GM23338 (cell line): ENCODE results near the gene G3BP1. TPM values are rescaled to one million over a fixed set of nuclear protein-coding genes. Genes with fewer than 3 reads are reported as not detected.
A peak's percentile ranks its signal among the peaks of the same experiment; 100 is the strongest.

Source experiments
- ATAC-seq: fragments of 200-7000 bp; cut with Tn5 transposase; 3 replicates; pipeline ENCODE4 v1.9.1; 2020
- DNase-seq: peaks from one replicate; pipeline ENCODE4 v3.0.0-alpha.2; 2015; ENCODE audit warnings: low spot score
- H2AFZ ChIP-seq: fragments of 200-600 bp; sonication (generic); 2 replicates; pipeline ENCODE4 v1.8.0; 2016; ENCODE audit warnings: antibody characterized with exemption, mild to moderate bottlenecking, moderate library complexity
- H3F3A ChIP-seq: fragments of 200-600 bp; sonication (generic); replicated peaks from 2 replicates; pipeline ENCODE4 v1.8.0; 2017; ENCODE audit warnings: antibody characterized with exemption, mixed run types, low read depth
- H3K27ac ChIP-seq: fragments of 200-600 bp; sonication (generic); 2 replicates; pipeline ENCODE4 v1.6.1; 2016; ENCODE audit warnings: low read depth
- H3K27me3 ChIP-seq: fragments of 200-600 bp; sonication (generic); 2 replicates; pipeline ENCODE4 v1.8.0; 2016; ENCODE audit warnings: mild to moderate bottlenecking, mixed run types, moderate library complexity; ENCODE audit not compliant: insufficient read depth
- H3K36me3 ChIP-seq: fragments of 200-600 bp; sonication (generic); 2 replicates; pipeline ENCODE4 v1.8.0; 2016; ENCODE audit warnings: mild to moderate bottlenecking; ENCODE audit not compliant: insufficient read depth
- H3K4me1 ChIP-seq: fragments of 200-600 bp; sonication (generic); 2 replicates; pipeline ENCODE4 v1.8.0; 2016; ENCODE audit warnings: mild to moderate bottlenecking, moderate library complexity; ENCODE audit not compliant: insufficient read depth
- H3K4me2 ChIP-seq: fragments of 200-600 bp; sonication (generic); 2 replicates; pipeline ENCODE4 v1.7.1; 2017; ENCODE audit warnings: mixed run types
- H3K4me3 ChIP-seq: fragments of 200-600 bp; sonication (generic); 2 replicates; pipeline ENCODE4 v1.6.1; 2016; ENCODE audit warnings: mixed run types
- H3K79me2 ChIP-seq: fragments of 200-600 bp; sonication (generic); replicated peaks from 2 replicates; pipeline ENCODE4 v1.8.0; 2017; ENCODE audit warnings: mild to moderate bottlenecking; ENCODE audit not compliant: insufficient read depth
- H3K9me2 ChIP-seq: fragments of 200-600 bp; sonication (generic); 2 replicates; pipeline ENCODE4 v1.8.0; 2017; ENCODE audit not compliant: insufficient read depth
- H4K20me1 ChIP-seq: fragments of 200-600 bp; sonication (generic); replicated peaks from 2 replicates; pipeline ENCODE4 v1.8.0; 2017; ENCODE audit warnings: mild to moderate bottlenecking; ENCODE audit not compliant: insufficient read depth
- H3K27ac Mint-ChIP-seq: 2 replicates; pipeline ENCODE4 v1.8.0; 2020; ENCODE audit warnings: inconsistent platforms, mild to moderate bottlenecking, moderate library complexity, mixed read lengths
- H3K27me3 Mint-ChIP-seq: 3 replicates; pipeline ENCODE4 v1.8.0; 2022; ENCODE audit warnings: low read depth, mild to moderate bottlenecking, moderate library complexity, mixed read lengths, inconsistent platforms; ENCODE audit not compliant: insufficient read depth, poor library complexity
- H3K36me3 Mint-ChIP-seq: 3 replicates; pipeline ENCODE4 v1.8.0; 2021; ENCODE audit warnings: low read depth, mild to moderate bottlenecking, inconsistent platforms, moderate library complexity, mixed read lengths
- H3K4me1 Mint-ChIP-seq: 3 replicates; pipeline ENCODE4 v1.8.0; 2020; ENCODE audit warnings: mild to moderate bottlenecking, inconsistent platforms, mixed read lengths
- H3K4me3 Mint-ChIP-seq: 3 replicates; pipeline ENCODE4 v1.8.0; 2021; ENCODE audit warnings: moderate library complexity, mild to moderate bottlenecking, inconsistent platforms, mixed read lengths
- H3K9me3 Mint-ChIP-seq: 3 replicates; pipeline ENCODE4 v1.8.0; 2020; ENCODE audit warnings: moderate library complexity, mild to moderate bottlenecking, inconsistent platforms, mixed read lengths
- CREB1 ChIP-seq: fragments of 250-450 bp; sonication (Bioruptor Pico); IDR thresholded peaks from 2 replicates; pipeline ENCODE4 v1.5.0; 2020; ENCODE audit warnings: low read depth, mild to moderate bottlenecking, moderate library complexity
- CTCF ChIP-seq, 2 experiments: fragments of 200-600 bp in 1 of 2; sonication (generic) in 1 of 2; conservative IDR thresholded peaks; 2 replicates each; pipeline versions ENCODE4 v1.5.1 to v1.6.1; 2016 to 2017; ENCODE audit warnings: antibody characterized with exemption in 2 of 2, low read depth in 2 of 2, mild to moderate bottlenecking in 2 of 2, moderate library complexity in 1 of 2
- EZH2 ChIP-seq: fragments of 200-600 bp; sonication (generic); IDR thresholded peaks from one replicate; pipeline ENCODE4 v1.8.0; 2017; ENCODE audit warnings: antibody characterized with exemption, mild to moderate bottlenecking, low read depth; ENCODE audit not compliant: unreplicated experiment
- EZH2phosphoT487 ChIP-seq: fragments of 200-600 bp; sonication (generic); IDR thresholded peaks from one replicate; pipeline ENCODE4 v1.8.1; 2018; ENCODE audit warnings: antibody characterized with exemption; ENCODE audit not compliant: unreplicated experiment
- JUNB ChIP-seq: IDR thresholded peaks from one replicate; pipeline ENCODE4 v1.6.1; 2016; ENCODE audit warnings: antibody characterized with exemption; ENCODE audit not compliant: unreplicated experiment
- NANOG ChIP-seq: IDR thresholded peaks from 2 replicates; pipeline ENCODE4 v1.6.1; 2016; ENCODE audit warnings: antibody characterized with exemption, borderline replicate concordance
- POLR2AphosphoS5 ChIP-seq: IDR thresholded peaks from 2 replicates; pipeline ENCODE4 v1.6.1; 2016; ENCODE audit warnings: antibody characterized with exemption, low read depth
- STAT1 ChIP-seq: IDR thresholded peaks from one replicate; pipeline ENCODE4 v1.6.1; 2016; ENCODE audit warnings: antibody characterized with exemption; ENCODE audit not compliant: unreplicated experiment
- ZNF114 ChIP-seq: fragments of 250-450 bp; sonication (Bioruptor Pico); IDR thresholded peaks from 2 replicates; pipeline ENCODE4 v1.5.0; 2020; ENCODE audit warnings: mild to moderate bottlenecking, moderate library complexity
- ZNF331 ChIP-seq: fragments of 250-450 bp; sonication (Bioruptor Pico); IDR thresholded peaks from 2 replicates; pipeline ENCODE4 v1.5.0; 2020; ENCODE audit warnings: low read depth, mild to moderate bottlenecking, moderate library complexity
- polyA plus RNA-seq: library from polyadenylated mRNA; unstranded; fragments of >200 nt; fragmentation: Nextera tagmentation; extraction: Ambion mirVana; gene quantifications from 2 replicates; pipeline ENCODE4 v1.2.1, GENCODE V29; 2016
- total RNA-seq: library from RNA; depleted of rRNA; stranded (reverse); fragments of >200 nt; shearing (Covaris generic); gene quantifications from 2 replicates; pipeline ENCODE4 v1.2.3, GENCODE V29; 2014
- TF ChIP-seq, protein P1 (sequence below): IDR thresholded peaks from 2 replicates; pipeline ENCODE4 v1.6.1; 2016; ENCODE audit warnings: antibody characterized with exemption
- TF ChIP-seq, protein P2 (sequence below): fragments of 250-450 bp; sonication (Bioruptor Pico); IDR thresholded peaks from 2 replicates; pipeline ENCODE4 v1.5.0; 2020; ENCODE audit warnings: mild to moderate bottlenecking, moderate library complexity

The G3BP1 gene
- total and polyA plus RNA-seq, 2 experiments from 2014 or later = 183 to 323 TPM

GRCh38 chr5:151722546-151722945 lies 49.2 kb upstream of the G3BP1 start:
- H3K4me3 Mint-ChIP-seq = no peak overlapping the region
- Histone ChIP-seq H3K27me3 (no peaks in the 10 kb centered on the region), H3F3A (no peaks in the 10 kb centered on the region), H2AFZ (no peak overlapping the region), H4K20me1 (no peaks in the 10 kb centered on the region), H3K27ac (no peak overlapping the region), H3K4me1 (peaks cover 14% of the 10 kb centered on the region), H3K4me3 (no peak overlapping the region), H3K79me2 (no peaks in the 10 kb centered on the region), H3K4me2 (no peak overlapping the region), H3K36me3 (no peaks in the 10 kb centered on the region), H3K9me2 (no peaks in the 10 kb centered on the region)
- ATAC-seq (no peak), DNase-seq (no peak)
- no peak for TF ChIP-seq POLR2AphosphoS5
- TF ChIP-seq, protein P1, sequence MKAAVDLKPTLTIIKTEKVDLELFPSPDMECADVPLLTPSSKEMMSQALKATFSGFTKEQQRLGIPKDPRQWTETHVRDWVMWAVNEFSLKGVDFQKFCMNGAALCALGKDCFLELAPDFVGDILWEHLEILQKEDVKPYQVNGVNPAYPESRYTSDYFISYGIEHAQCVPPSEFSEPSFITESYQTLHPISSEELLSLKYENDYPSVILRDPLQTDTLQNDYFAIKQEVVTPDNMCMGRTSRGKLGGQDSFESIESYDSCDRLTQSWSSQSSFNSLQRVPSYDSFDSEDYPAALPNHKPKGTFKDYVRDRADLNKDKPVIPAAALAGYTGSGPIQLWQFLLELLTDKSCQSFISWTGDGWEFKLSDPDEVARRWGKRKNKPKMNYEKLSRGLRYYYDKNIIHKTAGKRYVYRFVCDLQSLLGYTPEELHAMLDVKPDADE = no peak
- no peak for TF ChIP-seq CREB1 (CRISPR knock-in tag)
- peaks cover under 1% of the 10 kb centered on the region; the same call in 2 of the 3 replicates for H3K36me3 Mint-ChIP-seq
- H3K27me3 Mint-ChIP-seq = no peaks in the 10 kb centered on the region
- peaks cover 11% of the 10 kb centered on the region for H3K4me1 Mint-ChIP-seq
- no peak overlapping the region for H3K27ac Mint-ChIP-seq
- peaks cover 7% of the 10 kb centered on the region; the same call in 2 of the 3 replicates for H3K9me3 Mint-ChIP-seq

DNA sequence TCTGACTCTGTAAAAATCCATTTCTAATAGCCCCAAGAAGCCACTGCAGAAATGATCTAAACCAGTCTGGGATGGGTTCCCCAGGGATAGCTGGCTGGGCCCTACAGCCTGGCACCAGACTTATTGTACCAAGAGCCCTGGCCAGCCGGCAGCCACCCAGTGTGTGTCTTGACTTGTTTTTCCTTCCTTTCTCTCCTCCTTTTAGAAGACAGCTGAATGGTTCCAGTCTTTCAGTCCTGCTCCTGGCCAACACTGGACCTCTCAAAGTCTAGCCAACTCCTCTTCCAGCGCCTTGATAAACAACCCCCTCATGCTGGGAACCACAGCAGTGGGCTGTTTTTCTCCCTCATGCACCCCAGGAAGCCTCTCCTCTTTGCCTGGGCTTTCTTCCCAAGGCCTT lies 47.4 kb upstream of the G3BP1 start:
- H3K27ac Mint-ChIP-seq = no peak overlapping the region
- DNase-seq (no peak), ATAC-seq (no peak)
- no peak overlapping the region for H3K27ac ChIP-seq
- no peaks in the 10 kb centered on the region for H3K79me2 ChIP-seq
- H3K4me3 Mint-ChIP-seq = no peak overlapping the region
- H3K27me3 ChIP-seq = no peaks in the 10 kb centered on the region
- H4K20me1 ChIP-seq = no peaks in the 10 kb centered on the region
- H3K4me1 Mint-ChIP-seq = peaks cover 11% of the 10 kb centered on the region
- peaks cover 15% of the 10 kb centered on the region for H3K36me3 Mint-ChIP-seq
- no peak overlapping the region for H3K4me3 ChIP-seq
- peak overlapping the region; percentile 18; the same call in 1 of the 2 replicates for H2AFZ ChIP-seq
- peaks cover 14% of the 10 kb centered on the region for H3K4me1 ChIP-seq
- H3K4me2 ChIP-seq = no peak overlapping the region
- H3K36me3 ChIP-seq = no peaks in the 10 kb centered on the region
- H3K9me2 ChIP-seq = no peaks in the 10 kb centered on the region
- H3K9me3 Mint-ChIP-seq = peaks cover 22% of the 10 kb centered on the region
- peaks cover 4% of the 10 kb centered on the region; the same call in 1 of the 2 replicates for H3F3A ChIP-seq
- peaks cover 6% of the 10 kb centered on the region for H3K27me3 Mint-ChIP-seq
- TF ChIP-seq NANOG (no peak), ZNF331 (no peak), EZH2 (no peak), JUNB (no peak), STAT1 (no peak), EZH2phosphoT487 (no peak), CTCF (conservative IDR thresholded peaks at IDR 0.05; ENCODE audit: low read depth in 2 of 2) (no peak), ZNF114 (CRISPR knock-in tag) (no peak), POLR2AphosphoS5 (no peak)
- TF ChIP-seq, protein P2, sequence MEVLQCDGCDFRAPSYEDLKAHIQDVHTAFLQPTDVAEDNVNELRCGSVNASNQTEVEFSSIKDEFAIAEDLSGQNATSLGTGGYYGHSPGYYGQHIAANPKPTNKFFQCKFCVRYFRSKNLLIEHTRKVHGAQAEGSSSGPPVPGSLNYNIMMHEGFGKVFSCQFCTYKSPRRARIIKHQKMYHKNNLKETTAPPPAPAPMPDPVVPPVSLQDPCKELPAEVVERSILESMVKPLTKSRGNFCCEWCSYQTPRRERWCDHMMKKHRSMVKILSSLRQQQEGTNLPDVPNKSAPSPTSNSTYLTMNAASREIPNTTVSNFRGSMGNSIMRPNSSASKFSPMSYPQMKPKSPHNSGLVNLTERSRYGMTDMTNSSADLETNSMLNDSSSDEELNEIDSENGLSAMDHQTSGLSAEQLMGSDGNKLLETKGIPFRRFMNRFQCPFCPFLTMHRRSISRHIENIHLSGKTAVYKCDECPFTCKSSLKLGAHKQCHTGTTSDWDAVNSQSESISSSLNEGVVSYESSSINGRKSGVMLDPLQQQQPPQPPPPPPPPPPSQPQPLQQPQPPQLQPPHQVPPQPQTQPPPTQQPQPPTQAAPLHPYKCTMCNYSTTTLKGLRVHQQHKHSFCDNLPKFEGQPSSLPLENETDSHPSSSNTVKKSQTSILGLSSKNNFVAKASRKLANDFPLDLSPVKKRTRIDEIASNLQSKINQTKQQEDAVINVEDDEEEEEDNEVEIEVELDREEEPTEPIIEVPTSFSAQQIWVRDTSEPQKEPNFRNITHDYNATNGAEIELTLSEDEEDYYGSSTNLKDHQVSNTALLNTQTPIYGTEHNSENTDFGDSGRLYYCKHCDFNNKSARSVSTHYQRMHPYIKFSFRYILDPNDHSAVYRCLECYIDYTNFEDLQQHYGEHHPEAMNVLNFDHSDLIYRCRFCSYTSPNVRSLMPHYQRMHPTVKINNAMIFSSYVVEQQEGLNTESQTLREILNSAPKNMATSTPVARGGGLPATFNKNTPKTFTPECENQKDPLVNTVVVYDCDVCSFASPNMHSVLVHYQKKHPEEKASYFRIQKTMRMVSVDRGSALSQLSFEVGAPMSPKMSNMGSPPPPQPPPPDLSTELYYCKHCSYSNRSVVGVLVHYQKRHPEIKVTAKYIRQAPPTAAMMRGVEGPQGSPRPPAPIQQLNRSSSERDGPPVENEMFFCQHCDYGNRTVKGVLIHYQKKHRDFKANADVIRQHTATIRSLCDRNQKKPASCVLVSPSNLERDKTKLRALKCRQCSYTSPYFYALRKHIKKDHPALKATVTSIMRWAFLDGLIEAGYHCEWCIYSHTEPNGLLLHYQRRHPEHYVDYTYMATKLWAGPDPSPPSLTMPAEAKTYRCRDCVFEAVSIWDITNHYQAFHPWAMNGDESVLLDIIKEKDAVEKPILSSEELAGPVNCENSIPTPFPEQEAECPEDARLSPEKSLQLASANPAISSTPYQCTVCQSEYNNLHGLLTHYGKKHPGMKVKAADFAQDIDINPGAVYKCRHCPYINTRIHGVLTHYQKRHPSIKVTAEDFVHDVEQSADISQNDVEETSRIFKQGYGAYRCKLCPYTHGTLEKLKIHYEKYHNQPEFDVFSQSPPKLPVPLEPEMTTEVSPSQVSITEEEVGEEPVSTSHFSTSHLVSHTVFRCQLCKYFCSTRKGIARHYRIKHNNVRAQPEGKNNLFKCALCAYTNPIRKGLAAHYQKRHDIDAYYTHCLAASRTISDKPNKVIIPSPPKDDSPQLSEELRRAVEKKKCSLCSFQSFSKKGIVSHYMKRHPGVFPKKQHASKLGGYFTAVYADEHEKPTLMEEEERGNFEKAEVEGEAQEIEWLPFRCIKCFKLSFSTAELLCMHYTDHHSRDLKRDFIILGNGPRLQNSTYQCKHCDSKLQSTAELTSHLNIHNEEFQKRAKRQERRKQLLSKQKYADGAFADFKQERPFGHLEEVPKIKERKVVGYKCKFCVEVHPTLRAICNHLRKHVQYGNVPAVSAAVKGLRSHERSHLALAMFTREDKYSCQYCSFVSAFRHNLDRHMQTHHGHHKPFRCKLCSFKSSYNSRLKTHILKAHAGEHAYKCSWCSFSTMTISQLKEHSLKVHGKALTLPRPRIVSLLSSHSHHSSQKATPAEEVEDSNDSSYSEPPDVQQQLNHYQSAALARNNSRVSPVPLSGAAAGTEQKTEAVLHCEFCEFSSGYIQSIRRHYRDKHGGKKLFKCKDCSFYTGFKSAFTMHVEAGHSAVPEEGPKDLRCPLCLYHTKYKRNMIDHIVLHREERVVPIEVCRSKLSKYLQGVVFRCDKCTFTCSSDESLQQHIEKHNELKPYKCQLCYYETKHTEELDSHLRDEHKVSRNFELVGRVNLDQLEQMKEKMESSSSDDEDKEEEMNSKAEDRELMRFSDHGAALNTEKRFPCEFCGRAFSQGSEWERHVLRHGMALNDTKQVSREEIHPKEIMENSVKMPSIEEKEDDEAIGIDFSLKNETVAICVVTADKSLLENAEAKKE (CRISPR knock-in tag) = no peak
